Measurements from ENCODE around the gene TMEM115.
"Not testable (repeated sequence)": the region's sequence is repeated elsewhere in the genome, so short reads cannot be mapped to it uniquely, and the experiment has no call there.

Gene TMEM115

DNA sequence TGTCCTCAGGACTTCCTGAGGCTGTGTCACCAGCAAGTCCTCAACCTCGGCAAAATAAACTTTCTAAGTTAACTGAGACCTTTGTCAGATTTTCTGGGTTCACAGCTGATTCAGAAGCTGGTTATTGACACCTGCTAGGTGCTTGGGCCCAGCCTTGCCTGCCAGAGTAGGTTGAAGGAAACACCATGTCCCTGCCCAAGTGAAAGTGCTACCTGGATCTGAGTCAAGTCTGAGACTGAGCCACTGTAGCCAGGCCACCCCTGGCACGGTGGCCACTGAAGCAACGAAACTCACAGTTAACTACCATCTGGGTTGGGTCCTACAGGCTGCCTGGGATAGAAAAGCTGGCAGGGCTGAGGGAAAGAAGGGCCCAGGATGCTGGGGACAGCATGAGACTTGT is 45.0 kb downstream of the TMEM115 start:
- no peak for DNase-seq

DNA sequence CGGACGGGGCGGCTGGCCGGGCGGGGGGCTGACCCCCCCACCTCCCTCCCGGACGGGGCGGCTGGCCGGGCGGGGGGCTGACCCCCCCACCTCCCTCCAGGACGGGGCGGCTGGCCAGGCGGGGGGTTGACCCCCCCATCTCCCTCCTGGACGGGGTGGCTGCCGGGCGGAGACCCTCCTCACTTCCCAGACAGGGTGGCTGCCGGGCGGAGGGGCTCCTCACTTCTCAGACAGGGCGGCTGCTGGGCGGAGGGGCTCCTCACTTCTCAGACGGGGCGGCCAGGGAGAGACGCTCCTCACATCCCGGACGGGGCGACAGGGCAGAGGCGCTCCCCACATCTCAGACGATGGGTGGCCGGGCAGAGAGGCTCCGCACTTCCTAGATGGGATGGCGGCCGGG is 47.3 kb downstream of the TMEM115 start:
- not testable (repeated sequence) for DNase-seq
